Esophagus squamous epithelium (tissue), 4 donors: ENCODE measurements around the gene TCP11.

Source experiments
- CTCF ChIP-seq, 6 experiments: fragments of 450-650 bp in 4 of 6; fragments of 200-600 bp in 2 of 6; sonication (generic) in 2 of 6; IDR thresholded peaks; one replicate each; pipeline ENCODE4 v1.5.1; 2016 to 2019; ENCODE audit warnings: antibody characterized with exemption in 6 of 6, mild to moderate bottlenecking in 4 of 6, moderate library complexity in 4 of 6
- POLR2A ChIP-seq, 4 donors: fragments of 450-650 bp; IDR thresholded peaks; one replicate each; pipeline ENCODE4 v1.6.1; 2017; ENCODE audit warnings: antibody characterized with exemption in 4 of 4, mild to moderate bottlenecking in 4 of 4, moderate library complexity in 3 of 4

- TF ChIP-seq CTCF (IDR thresholded peaks at IDR 0.05) (no peak), POLR2A (IDR thresholded peaks at IDR 0.05) (no peak)
These were observed 23.1 kb upstream of the TCP11 start for GRCh38 chr6:35164277-35164676.
